ELR (cell line): Measurements from ENCODE around the gene DLG1.
A peak's percentile ranks its signal among the peaks of the same experiment; 100 is the strongest.

Experiments
- DNase-seq: peaks from one replicate; pipeline ENCODE4 v3.0.0-alpha.2; 2015; ENCODE audit warnings: low read depth

Gene DLG1

DNA sequence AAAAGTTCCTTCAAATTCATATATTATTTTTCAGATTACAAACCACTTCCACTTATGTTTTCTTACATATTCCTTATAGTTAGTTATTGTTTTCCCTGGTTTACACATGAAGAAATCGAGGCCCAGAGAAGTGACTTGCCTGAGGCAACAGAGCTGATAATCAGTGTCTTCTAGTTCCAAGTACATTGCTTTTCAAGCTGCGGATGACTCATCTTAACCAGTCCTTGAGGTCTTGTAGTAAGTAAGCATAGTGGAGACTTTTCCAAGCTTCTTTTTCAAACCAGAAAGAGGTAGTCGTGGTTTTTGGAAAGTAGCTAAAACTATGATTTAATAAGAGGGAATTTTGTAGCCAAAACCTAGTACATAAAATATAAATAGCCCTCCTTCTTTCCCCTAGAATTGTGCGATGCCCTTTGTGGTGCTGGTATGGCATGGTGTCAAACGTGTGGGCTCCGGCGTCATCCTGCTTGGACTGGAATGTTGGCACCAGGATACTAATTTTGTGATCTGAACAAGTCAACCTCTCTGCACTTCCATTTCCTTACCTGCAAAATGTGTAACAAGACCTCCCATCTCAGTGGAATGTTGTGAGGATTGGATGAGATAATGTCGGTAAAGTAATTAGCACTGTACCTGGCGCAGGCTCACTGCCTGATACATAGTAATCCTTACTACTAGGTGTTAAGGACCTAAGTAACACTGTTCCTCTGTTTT lies 19.0 kb upstream of the DLG1 start:
- peak; percentile 94 for DNase-seq

DNA sequence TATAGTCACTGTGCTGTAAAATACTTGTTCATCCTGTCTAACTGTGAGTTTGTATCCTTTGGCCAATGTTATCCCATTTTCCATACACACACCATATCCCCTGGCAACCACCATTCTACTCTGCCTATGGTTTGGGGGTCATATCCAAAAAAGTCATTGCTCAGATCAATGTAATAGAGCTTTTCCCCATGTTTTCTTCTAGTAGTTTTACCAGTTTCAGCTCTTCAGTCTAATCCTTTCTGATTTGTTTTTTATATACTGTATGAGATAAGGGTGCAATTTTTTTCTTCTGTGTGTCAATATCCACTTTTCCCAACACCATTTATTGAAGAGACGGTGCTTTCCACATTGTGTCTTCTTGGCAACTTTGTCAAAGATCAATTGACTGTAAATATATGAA lies 14.0 kb upstream of the DLG1 start:
- DNase-seq, result no peak

DNA sequence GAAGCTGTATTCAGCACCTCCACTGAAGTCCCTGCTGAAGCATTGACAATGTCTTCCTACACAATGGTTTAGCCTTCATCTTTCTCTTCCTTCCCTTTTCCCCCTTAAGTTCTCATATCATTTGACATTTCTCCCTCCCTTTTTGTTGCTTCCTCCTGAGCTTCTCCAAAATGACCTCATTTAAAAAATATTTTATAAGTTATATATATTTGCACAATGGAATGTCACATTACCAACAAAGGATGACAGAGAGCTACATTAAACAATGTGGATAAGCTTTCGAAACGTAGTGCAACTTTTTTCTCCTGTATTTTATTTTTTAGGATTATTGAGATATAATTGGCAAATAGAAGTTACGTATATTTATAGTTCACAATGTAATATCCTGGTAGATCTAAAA lies 13.2 kb upstream of the DLG1 start:
- DNase-seq, result peak; percentile 69

DNA sequence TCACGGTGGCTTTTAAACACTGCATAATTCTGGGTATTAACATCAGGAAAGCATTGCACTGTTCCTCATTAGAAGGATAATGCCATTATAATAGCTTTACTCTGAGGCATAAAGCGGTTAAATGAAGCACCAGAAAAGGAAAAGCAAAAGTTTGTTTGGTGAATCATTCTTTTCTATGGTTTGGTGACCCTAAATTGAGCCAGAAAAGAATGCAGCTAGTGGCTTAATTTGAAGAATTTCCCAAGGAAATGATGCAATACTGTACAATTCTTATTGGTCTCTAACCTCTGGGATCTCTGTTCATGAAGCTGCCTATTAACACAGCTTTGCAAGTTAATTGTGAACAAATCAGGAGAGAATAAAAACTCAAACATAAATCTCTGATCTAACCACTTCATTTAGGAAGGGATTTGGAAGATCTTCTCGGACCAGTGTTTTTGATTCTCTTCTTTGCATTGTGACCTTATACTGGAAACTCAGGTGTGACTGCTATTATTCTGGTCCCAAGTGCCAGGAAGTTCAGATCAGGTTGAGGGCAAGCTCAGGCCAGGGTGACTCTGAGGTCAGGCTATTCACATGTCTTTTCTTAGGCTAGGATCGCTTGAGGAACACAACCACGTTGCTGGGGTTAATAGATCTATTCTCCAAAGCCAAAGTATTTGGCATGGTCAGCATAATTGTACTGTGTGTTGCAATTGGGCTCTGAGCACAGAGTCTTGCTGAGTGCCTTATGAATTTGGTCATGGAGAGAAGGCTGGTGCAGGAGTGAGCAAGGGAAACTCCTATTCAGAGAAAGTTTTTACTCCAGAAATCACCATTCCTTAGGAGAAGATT lies 11.3 kb upstream of the DLG1 start:
- peak; percentile 95 for DNase-seq

DNA sequence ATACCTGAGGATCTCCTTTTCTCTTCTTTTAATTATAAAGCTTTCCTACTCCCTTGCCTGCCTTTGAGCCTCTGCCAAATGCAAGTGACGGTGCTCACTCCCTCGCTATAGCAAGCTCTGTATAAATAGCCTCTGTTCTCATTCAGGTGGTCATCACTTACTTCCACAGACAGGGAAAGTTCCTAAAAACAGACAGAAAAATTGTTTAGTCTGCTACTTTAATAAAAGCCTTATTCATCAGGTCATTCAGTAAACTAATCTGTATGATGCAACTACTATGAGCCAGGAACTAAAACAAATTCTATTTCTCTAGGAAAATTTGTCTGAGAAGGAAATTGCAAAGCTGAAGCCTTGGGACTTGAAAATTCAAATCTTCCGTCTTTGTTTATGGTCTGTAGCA lies 10.2 kb upstream of the DLG1 start:
- DNase-seq, result peak; percentile 70

DNA sequence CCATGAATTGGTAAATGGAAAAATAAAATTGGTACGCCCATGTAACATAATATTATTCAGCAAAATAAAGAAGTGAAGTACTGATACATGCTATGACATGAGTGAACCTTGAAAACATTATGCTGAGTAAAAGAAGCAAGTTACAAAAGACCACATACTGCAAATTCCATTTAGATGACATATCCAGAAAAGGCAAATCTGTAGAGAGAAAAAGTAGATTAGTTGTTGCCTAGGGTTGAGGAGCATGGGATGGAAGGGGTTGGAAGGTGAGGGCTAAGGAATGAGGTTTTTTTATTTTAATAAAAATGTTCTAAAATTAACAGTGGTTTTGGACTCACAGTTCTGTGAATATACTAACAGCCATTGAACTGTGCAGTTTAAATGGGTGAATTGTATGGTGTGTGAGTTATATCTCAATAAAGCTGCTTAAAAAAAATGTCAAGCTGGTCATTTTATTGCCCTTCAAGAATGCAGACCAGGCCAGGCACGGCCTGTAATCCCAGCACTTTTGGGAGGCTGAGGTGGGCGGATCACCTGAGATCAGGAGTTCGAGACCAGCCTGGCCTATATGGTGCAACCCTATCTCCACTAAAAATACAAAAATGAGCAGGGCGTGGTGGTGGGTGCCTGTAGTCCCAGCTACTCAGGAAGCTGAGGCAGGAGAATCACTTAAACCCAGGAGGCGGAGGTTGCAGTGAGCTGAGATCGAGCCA lies 8.1 kb upstream of the DLG1 start:
- peak; percentile 91 for DNase-seq

DNA sequence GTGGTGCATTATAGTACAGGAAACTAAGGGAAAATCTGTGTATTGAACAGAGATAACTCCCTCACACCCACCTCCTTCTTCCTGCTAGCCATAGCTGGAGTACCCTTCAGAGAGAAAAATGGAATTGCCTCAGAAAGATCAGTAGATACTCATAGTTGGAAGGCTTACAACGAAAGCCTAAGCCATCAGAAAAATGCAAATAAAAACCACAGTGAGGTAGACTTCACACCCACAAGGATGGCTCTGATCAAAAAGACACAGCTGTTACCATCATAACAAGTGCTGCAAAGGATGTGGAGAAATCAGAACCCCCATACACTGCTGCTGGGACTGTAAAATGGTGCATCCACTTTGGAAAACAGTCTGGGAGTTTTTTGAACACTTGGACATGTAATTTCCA lies 7.4 kb upstream of the DLG1 start:
- peak; percentile 46 for DNase-seq

DNA sequence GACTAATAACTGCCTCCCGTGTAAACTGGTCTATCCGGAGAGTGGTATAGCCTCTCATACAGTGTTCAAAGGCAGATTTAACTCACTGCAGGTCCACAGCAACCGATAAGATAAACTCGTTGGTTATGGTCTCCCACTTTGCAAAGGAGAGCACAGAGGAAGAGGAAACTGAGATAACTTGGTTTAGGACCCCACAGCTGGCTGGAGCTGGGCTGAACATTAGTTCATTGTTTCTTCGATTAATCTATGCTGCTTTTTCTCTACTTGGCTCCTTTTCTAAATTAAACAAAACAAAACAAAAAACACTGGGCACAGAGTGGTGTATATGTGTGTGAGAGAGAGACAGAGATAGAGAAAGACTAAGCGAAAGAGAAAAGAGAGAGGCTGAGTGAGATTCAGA lies 5.0 kb upstream of the DLG1 start:
- no peak for DNase-seq

DNA sequence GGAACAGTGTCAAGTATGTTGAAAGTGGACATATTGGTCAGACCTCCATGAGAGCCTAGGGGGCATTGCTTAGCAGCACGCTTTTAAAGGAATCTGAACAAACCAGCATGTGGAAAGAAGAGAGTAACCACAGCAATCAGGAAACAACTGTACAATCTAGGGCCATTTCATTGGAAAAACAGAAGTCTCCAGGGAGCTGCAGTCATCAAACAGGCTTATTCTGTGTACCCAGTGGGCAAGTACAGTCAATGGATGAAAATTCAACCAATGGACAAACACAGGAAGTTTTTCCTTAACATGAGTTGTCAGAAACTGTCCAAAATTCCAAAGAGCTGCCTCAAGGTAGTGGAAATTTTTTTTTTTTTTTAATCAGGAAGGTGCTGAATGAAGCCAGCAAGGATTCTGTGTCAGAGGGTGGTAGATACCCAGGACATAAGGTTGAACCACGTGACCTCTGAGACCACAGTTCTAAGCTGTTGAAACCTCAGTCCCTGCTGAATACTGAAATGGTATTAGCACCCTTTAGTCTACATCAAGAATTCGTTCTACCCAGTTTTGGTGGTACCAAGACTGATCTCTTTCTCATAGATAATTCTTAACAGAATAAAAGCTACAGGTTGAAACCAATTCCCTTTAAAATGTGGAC lies 4.4 kb upstream of the DLG1 start:
- DNase-seq, result peak; percentile 65

DNA sequence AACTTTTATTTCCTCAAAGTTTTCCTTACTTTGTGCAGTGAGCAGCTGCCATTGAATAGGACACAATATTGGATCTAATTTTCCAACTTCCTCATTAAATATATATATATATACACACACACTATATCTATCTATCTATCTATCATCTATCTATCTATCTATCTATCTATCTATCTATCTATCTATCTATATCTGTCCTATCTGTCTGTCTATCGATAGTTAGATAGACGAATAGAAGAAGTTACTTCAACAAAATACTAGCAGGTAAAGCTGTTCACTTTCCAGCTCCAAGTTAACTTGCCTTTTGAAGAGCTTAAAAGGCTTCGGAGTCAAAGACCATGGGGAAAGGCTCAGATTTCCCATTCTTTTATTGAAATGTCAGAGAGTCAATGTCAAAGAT lies 3.6 kb upstream of the DLG1 start:
- DNase-seq, result no peak

DNA sequence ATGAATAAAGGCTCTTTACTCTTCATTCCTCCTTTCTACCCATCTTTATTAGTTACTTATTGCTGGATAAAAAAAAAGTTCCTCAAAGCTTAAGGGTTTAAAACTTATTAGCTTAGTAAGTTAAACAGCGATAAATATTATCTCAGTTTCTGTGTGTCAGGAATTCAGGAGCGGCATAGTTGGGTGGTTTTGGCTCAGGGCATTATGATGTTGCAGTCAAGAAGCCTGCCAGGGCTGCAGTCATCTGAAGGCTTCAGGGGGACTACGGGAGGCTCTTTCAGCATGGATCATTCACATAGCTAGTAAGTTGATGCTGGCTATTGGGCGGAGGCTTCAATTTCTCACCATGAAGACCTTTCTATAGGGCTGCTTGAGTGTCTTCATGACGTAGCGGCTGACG lies 1.9 kb upstream of the DLG1 start:
- no peak for DNase-seq

DNA sequence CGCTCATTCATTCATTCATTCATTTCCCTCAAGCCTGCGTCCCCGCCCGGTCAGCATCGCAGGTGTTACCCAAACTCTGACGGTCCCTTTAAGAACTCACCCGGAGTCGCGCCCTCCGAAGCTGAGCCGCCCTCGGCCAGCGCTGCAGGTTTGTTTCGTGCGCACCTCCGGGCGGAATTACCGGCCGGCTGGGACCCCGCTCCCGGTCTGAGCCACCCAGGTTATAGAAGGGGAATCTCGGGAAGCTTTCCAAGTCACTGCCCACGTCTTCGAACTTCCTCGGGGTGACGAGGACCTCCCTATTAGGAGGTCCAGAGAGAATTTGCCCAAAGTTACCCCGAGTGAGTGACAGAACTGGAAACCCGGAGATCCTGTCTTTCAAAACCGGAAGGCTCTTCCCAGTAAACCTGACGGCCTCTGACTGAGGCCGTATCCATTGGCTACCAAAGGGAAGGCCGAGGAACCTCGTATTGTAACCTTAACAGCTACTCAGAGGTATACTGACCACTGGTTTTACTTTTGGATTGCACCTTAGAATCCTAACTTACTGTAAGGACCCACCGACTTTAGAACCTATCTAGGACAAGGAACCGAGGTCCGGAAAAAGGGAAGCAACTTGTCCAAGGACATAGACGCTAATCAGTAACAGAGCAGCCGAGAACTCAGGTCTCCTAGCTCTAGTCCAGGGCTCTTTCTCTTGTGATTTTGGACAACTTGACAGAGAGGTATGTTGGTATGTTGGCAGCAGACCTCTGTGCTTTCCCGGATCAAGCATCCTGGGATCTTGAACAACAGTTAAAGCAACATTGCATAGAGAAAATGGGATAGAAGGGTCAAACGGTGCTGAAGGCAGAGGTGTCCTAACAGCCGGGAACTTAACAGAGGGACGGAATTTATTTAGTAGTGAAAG lies 788 bp upstream of the DLG1 start:
- DNase-seq, result no peak

DNA sequence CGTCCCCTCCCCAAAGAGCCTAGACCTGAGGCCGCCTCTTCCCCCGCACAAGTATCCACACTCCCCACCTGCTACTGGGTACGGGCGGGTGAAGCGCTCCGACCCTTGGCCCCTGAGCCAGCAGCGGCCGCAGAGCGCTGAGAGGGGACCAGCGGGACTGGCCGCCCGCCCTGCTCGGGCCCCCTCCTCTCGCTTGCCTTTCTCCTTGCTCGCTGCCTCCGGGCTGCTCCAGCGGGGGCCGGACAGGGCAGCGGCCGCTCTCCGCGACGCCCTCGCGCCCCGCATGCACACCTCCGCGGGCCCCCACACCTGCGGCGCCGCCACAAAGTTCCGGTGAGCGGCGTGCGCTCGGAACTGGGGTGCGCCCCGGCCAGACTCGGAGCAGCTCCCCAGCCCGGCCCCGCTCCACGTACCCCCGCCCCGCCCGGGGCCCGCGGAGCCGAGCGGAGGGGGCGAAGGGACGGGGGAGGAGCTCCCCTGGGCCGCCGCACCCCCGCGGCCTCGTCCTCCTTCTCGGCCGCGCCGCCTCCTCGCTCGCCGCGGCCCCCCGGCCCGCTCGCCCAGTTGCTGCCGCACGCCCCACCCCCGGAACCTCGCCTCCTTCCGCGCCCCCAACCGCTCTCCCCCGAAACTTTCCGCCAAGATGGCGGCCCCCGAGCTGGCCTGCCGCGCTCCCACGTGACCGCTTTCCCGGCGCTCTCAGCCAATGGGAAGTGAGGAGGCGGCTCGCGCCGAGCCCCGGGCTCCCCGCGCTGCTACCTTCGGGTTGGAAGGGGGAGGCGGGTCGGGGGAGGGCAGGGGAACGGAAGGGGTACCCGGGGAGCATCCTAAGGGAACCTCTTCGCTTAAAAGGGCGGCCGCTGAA lies 704 bp downstream of the DLG1 start:
- peak; percentile 93 for DNase-seq

DNA sequence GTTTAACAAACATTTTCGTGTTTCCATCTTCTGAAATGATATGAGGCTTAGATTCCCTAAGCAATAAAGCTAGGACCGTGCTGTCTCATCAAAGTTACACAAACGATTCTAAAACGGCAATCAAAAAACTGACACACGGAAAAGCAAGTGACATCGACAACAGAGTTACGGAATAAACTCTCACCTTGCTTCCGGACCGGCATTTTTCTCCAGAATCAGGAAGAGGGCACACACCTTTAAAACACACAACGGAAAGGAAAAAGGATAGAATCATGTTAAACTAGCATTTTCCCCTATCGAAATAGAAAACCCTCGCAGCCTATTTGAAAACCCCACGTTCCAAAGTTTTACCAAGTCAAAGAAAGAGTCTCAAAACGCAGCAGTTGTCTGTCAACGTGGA lies 1.4 kb downstream of the DLG1 start:
- DNase-seq, result peak; percentile 22

DNA sequence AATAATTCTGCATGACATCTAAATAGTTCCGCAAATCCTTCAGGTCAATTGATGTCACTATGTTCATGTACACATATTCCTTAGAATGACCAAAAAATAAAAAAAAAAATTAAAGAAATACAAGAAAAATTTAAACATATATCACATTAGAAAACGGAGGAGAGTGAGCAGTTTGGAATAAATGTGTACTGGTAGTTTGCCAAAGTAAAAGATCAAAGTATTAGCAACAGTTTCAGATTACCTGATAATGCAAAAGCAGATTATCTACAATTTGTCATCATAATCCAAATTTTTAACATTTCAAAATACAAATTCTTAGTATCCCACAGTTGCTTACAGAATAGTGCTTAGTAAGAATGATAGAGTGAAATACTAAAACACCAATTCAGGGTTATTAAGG lies 1.9 kb downstream of the DLG1 start:
- peak; percentile 8 for DNase-seq

DNA sequence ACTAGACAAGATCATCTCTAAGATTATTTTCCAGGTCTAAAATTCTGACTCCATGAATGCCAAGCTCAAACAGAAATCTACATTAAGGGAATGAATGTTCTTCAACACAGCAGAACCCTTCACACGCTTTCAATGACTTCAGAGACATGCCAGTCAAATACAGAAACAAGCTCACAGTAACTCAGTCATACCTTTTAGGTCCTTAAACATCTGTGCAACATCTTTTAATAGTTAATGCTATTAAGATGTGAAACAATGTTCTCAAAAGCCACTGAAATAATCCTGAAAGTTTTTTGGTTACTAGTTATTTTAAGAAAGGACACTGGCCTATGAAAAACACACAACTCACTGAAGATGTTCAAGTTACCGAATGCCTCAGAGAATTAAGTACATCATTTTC lies 2.5 kb downstream of the DLG1 start:
- DNase-seq, result no peak

DNA sequence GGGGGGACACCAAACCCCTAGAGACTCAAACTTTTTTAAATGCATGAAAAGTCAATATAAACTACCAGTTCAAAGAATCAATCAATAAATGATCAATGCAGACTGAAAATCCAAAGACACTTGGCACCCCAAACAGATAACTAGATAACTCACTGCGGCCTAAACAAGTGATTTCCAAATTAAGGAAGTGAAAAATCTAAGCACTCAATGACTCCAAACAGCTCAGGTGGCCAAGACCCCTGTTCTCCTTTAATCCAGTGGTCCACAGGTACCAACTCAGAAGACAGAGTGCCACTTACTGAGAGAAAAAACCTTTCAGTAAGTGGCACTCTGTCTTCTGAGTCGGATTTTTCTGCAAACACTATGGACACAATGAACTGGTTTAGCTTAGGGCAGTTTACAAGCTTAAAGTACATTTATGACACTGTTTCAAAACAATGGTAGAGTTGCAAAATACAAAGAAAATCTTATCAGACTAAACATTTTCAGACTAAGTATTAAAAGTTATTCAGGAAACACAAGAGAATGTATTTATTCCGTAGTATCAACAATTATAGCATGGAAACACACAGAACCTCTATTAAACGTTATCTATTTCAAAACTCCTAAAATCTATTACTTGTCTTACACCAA lies 4.7 kb downstream of the DLG1 start:
- DNase-seq, result no peak

DNA sequence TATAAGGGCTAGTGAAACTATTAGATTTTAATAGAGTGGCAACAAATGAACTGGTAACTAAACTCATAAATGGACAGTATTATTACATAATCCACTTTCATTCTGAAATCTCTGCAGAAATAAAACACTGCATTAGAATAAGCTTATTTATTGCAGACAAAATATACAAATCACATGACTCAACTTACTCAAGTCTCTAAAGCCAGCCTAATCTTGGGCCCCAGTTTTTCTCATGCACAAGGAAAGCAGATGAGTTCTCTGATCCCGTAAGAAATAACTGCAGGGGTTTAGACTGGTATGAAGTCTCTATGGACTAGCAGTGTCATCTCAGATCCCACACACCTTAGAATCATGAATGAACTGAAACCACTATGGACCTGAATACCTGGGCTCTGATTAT lies 5.8 kb downstream of the DLG1 start:
- no peak for DNase-seq

DNA sequence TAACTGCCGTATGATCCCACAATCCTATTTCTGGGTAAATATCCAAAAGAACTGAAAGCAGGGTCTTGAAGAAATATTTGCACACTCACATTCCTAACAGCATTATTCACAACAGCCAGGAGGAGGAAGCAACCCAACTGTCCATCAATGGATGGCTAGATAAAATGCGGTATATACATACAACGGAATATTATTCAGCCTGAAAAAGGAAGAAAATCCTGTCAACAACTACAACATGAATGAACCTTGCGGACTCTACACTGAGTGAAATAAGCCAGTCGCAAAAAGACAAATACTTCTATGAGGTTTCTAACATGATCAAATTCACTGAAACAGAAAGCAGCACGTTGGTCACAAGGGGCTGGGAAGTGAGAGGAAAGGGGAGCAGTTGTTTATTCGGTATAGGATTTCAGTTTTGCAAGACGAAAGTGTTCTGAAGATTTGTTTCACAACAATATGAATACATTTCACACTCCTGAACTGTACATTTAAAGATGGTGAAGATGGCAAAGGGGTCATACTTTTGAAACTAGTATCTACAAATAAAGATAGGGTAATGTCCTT lies 6.2 kb downstream of the DLG1 start:
- DNase-seq, result no peak

DNA sequence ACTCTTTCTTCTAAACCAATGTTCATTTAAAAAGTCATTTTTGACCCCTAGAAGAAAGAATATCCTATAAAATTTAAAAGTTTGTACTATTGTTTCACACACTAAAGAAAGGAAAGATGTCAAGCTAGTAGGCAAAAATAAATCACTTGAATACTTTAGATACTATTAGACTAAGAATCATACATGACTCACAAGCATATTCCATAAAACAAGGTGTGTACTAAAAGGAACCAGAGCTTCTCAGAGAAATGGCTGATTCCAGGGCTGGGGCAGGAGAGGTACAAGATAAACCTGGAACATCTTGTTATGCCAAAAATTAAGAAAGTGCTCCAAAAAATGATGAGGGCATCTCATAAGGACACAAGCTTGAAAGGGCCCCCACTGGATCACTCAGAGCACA lies 8.7 kb downstream of the DLG1 start:
- DNase-seq, result peak; percentile 55
